ENCODE results near the gene SIRT2.

DNA sequence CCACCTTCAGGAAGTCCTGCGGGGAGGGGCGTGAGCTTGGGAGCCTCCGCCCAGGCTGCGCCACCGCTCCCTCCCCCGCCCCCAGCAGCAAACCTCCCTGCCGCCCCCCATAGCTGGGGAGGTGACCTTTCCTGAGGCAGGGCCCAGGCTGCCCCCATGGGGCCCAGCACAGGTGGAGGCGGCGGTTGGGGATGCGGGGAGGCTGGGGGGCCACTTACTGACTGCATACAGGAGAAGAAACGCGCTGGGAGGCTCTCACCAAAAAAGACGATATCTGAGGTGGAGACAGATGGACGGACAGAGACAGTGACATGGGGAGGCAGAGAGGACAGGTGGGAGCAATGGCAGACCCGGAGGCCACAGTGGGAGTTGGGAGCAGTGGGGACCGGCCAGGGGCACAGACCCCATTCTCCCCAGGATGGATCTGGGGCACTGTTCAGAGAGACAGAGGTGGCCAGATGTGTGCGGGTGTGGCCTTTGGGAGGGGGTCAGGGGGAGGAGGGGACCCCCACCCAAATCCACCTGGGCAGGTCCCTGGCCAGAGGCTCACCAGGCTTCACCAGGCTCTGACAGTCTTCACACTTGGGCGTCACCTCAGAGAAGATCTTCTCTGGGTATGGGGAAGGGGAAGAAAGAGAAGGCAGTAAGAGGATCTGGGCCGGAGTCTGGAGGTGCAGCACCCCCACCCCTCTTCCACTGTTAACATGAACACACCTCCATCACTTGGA, 18.4 kb downstream of the SIRT2 start:
- TF ChIP-seq, protein P1, sequence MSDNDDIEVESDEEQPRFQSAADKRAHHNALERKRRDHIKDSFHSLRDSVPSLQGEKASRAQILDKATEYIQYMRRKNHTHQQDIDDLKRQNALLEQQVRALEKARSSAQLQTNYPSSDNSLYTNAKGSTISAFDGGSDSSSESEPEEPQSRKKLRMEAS (IDR thresholded peaks at IDR 0.05; ENCODE audit: low read depth, low read length): no peak
- TF ChIP-seq CTCF (IDR thresholded peaks at IDR 0.05; ENCODE audit: low read depth, low read length) (no peak), MYC (IDR thresholded peaks at IDR 0.05; ENCODE audit: low read depth, low read length) (no peak)

Data from NB4 (cell line).